ENCODE results near the gene CETN1. TPM values are rescaled to one million over a fixed set of nuclear protein-coding genes. Genes with fewer than 3 reads are reported as not detected.

Gene CETN1
- total RNA-seq, 8 experiments from 2014 or later, result 0.08 to 0.28 TPM; not detected in 6

- Histone ChIP-seq H3K27ac (no peak overlapping the region), H3K4me3 (no peak overlapping the region), H3K4me1 (replicated peaks in 1 of 2) (no peaks in the 10 kb centered on the region)
- peak in 5 of 8 experiments; percentile 18 to 67 (median 54) for ATAC-seq (replicated peaks in 6 of 8)
- WGBS, 10 experiments, result 23 to 78% (median 38%) methylated on average over 2 to 4 of the region's 4 CpGs
- in situ Hi-C loops (cut with MboI; ENCODE audit: low pct_unique_long_range_greater_than_20kb in 2 of 9, low sequenced_read_pairs in 9 of 9, unreplicated experiment in 9 of 9), result loop anchor here in 6 of 9 experiments (10.0 to 25.0 kb wide), 4 partner anchors 104 to 332 kb away; partner anchors contain the start of genes COLEC12 (in 1 of the 6) and YES1 (in 1 of the 6)
These were observed 36.3 kb downstream of the CETN1 start for GRCh38 chr18:616380-616995.

DNA sequence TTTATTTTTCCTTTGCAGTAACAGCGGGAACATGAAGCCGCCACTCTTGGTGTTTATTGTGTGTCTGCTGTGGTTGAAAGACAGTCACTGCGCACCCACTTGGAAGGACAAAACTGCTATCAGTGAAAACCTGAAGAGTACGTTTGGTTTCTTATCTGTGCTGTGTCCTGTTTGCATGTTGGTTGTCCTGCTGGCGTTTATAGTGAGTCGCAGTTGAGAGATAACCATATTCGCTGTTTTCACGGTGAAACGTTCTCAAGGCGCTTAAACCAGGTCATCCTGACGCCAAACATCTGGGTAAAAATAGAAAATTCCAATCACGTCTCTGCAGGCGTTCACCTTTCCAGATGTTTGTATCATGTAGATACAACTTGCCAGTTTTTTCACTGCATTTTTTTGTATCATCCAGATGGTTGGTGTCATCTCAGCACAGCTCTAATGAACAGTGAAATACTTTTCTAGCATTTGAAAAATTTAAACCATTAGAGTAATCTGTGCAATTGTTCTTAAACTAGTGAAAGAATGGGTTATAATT, 37.9 kb downstream of the CETN1 start:
- no peak for ATAC-seq (replicated peaks in 6 of 8)
- H3K4me3 ChIP-seq, result no peak overlapping the region
- in situ Hi-C loops (cut with MboI; ENCODE audit: low pct_unique_long_range_greater_than_20kb in 2 of 9, low sequenced_read_pairs in 9 of 9, unreplicated experiment in 9 of 9), result loop anchor here in 6 of 9 experiments (10.0 to 25.0 kb wide), 4 partner anchors 106 to 333 kb away; partner anchors contain the start of genes COLEC12 (in 1 of the 6) and YES1 (in 1 of the 6)
- H3K27ac ChIP-seq, result no peak overlapping the region
- H3K4me1 ChIP-seq (replicated peaks in 1 of 2), result no peaks in the 10 kb centered on the region
- 26 to 99% (median 78%) methylated on average over 2 to 11 of the region's 13 CpGs; no CpG with 5 or more reads in 2 of the 10 experiments for WGBS, 10 experiments

DNA sequence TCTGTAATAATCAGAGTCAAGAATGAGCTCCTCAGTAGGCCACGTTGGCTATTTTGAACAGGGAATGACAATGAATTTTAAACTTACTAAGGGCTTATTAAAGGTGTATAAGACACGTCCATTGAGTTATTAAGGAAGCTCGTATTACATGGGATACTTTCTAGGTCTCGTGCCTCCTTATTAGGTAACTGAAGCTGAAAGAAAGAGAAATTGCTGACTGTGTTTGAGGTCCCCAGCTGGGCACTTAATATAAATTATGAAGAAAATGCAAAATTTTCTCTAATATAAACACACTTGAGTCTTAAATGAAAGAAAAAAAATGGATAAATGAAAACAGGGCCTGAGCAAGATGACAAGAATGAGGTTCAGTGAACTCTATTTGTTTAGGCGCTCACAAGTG, 38.4 kb downstream of the CETN1 start:
- Histone ChIP-seq H3K4me3 (no peak overlapping the region), H3K4me1 (replicated peaks in 1 of 2) (no peaks in the 10 kb centered on the region), H3K27ac (no peak overlapping the region)
- no peak for ATAC-seq (replicated peaks in 6 of 8)
- in situ Hi-C loops (cut with MboI; ENCODE audit: low pct_unique_long_range_greater_than_20kb in 2 of 9, low sequenced_read_pairs in 9 of 9, unreplicated experiment in 9 of 9), result loop anchor here in 6 of 9 experiments (10.0 to 25.0 kb wide), 4 partner anchors 106 to 334 kb away; partner anchors contain the start of genes COLEC12 (in 1 of the 6) and YES1 (in 1 of the 6)
- WGBS, 10 experiments, result 57 to 92% (median 82%) methylated on average over 1 to 5 of the region's 5 CpGs

DNA sequence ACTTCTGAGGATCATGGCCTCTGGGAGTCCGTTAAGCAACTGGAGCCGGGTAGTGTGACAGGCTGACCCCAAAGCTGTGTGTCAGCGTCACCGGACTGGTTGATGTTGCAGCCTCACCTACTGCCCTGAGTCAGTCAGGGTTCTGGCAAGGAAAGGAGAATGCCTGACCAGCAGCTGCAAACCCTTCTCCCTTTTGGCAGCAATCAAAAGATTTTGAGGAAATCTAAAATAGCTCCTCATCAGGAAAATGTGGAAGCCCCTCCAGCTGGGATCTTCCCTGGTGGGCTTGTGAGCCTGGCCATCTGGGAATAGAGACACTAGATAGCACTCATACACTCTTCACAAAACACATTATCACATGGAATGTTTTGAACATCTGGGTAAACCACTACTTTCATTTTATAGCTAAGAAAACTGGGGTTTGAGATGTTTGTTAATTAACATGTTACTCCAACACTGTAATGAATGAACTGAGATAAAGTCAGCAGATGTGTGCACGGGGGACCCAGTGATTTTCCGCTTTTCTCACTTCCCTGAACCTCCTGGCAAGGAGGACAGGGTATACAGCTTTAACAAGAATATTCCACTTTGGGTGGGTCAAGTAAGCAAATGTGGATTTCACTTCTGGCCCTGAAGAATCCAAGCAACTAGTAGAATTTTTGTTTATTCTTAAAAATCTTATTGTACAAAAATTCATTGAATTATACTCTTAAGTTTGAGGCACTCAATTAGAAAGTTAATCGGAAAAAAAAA, 41.3 kb downstream of the CETN1 start:
- peak in 5 of 8 experiments; percentile 49 to 92 (median 74) for ATAC-seq (replicated peaks in 6 of 8)
- in situ Hi-C loops (cut with MboI; ENCODE audit: low pct_unique_long_range_greater_than_20kb in 2 of 9, low sequenced_read_pairs in 9 of 9, unreplicated experiment in 9 of 9), result loop anchor here in 5 of 9 experiments (10.0 to 25.0 kb wide), 4 partner anchors 109 to 216 kb away; partner anchors contain the start of genes COLEC12 (in 1 of the 5) and YES1 (in 1 of the 5)
- WGBS, 10 experiments, result 0 to 76% (median 46%) methylated on average over 1 to 5 of the region's 7 CpGs; no CpG with 5 or more reads in 1 of the 10 experiments

DNA sequence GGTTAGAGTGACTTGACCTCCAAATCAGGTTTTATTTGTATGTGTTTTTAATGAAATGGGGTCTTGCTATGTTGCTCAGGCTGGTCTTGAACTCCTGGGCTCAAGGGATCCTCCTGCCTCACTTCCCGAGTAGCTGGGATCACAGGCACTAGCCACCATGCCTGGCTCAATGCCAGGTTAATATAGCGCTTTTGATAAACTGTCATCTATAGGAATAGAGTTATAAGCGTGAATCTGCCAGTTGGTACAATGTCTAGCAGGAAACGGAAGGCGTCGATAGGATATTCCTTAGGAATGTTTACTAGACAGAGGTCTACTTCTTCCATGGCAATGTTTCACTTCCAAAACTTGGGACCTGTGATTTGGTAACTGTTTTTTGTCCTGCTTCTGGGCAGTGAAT, 42.1 kb downstream of the CETN1 start:
- Histone ChIP-seq H3K27ac (no peak overlapping the region), H3K4me3 (no peak overlapping the region), H3K4me1 (replicated peaks in 1 of 2) (no peaks in the 10 kb centered on the region)
- in situ Hi-C loops (cut with MboI; ENCODE audit: low pct_unique_long_range_greater_than_20kb in 2 of 9, low sequenced_read_pairs in 9 of 9, unreplicated experiment in 9 of 9), result loop anchor here in 5 of 9 experiments (10.0 to 25.0 kb wide), 4 partner anchors 110 to 215 kb away; partner anchors contain the start of genes COLEC12 (in 1 of the 5) and YES1 (in 1 of the 5)
- 74 to 100% (median 86%) methylated on average over 1 to 6 of the region's 6 CpGs; no CpG with 5 or more reads in 1 of the 10 experiments for WGBS, 10 experiments
- ATAC-seq (replicated peaks in 6 of 8), result no peak

More for the DNA sequence above, 41.3 kb downstream of the CETN1 start:
- Histone ChIP-seq H3K4me3 (no peak overlapping the region), H3K4me1 (replicated peaks in 1 of 2) (no peaks in the 10 kb centered on the region), H3K27ac (no peak overlapping the region)

GRCh38 chr18:623761-624620, 43.8 kb downstream of the CETN1 start:
- in situ Hi-C loops (cut with MboI; ENCODE audit: low pct_unique_long_range_greater_than_20kb in 2 of 9, low sequenced_read_pairs in 9 of 9, unreplicated experiment in 9 of 9), result loop anchor here in 5 of 9 experiments (10.0 to 25.0 kb wide), 4 partner anchors 112 to 213 kb away; partner anchors contain the start of genes COLEC12 (in 1 of the 5) and YES1 (in 1 of the 5)
- ATAC-seq (replicated peaks in 6 of 8), result peak in 7 of 8 experiments; percentile 11 to 88 (median 60)
- Histone ChIP-seq H3K4me1 (replicated peaks in 1 of 2) (no peaks in the 10 kb centered on the region), H3K4me3 (no peak overlapping the region), H3K27ac (no peak overlapping the region)
- WGBS, 10 experiments, result 30 to 84% (median 68%) methylated on average over 3 to 10 of the region's 11 CpGs

GRCh38 chr18:627231-627630, 47.1 kb downstream of the CETN1 start:
- WGBS, 10 experiments, result 0 to 100% (median 86%) methylated on average over 1 to 2 of the region's 2 CpGs; no CpG with 5 or more reads in 3 of the 10 experiments

DNA sequence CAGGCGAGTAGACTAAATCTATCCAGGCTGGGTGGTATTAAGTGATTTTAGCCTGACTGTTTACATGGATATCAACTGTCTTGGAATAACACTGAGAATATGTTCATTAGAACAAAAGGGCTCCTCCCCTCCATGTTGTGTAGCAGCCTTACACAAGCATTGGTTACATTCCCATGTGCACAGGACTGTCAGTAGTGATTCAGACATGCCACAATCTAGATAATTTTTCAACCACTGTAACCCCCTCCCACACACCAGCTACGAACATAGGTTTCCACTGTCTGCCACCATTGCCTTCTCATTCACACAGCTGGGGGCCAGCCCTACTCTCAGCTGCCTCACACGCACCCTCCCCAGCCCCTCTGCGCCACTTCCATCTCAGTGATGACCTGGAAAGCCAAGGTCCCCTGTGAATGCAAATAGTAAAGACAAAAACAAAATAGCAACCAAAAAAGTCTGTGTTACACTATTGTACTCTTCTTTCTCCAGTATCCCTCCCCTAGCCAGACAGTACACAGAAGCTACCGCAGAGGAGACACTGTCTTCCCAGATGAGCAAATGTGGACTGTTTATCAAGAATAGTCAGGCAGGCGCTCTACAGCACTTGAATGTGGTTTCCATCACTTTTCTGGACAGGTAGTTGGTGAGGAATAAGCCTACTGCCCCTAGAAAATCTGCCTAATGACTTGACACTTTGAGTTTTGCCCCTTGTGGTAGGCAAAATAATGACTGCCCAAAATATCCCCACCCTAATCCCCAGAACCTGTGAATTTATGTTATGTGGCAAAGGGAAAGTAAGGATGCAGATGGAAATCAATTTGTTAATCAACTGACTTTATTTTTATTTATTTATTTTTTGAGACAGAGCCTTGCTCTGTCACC, 49.3 kb downstream of the CETN1 start:
- 32 to 100% (median 82%) methylated on average over 1 to 5 of the region's 6 CpGs for WGBS, 10 experiments
- in situ Hi-C loops (cut with MboI; ENCODE audit: low pct_unique_long_range_greater_than_20kb in 2 of 9, low sequenced_read_pairs in 9 of 9, unreplicated experiment in 9 of 9), result loop anchor here in 2 of 9 experiments (10.0 to 25.0 kb wide), 2 partner anchors 183 to 205 kb away; partner anchors contain the start of gene YES1 (in 1 of the 2)
- peak in 4 of 8 experiments; percentile 16 to 84 (median 52) for ATAC-seq (replicated peaks in 6 of 8)
- Histone ChIP-seq H3K4me3 (no peak overlapping the region), H3K4me1 (replicated peaks in 1 of 2) (no peaks in the 10 kb centered on the region), H3K27ac (no peak overlapping the region)

More at GRCh38 chr18:627231-627630, 47.1 kb downstream of the CETN1 start:
- Histone ChIP-seq H3K27ac (no peak overlapping the region), H3K4me1 (replicated peaks in 1 of 2) (no peaks in the 10 kb centered on the region), H3K4me3 (no peak overlapping the region)
- in situ Hi-C loops (cut with MboI; ENCODE audit: low pct_unique_long_range_greater_than_20kb in 2 of 9, low sequenced_read_pairs in 9 of 9, unreplicated experiment in 9 of 9), result loop anchor here in 2 of 9 experiments (10.0 to 25.0 kb wide), 2 partner anchors 185 to 208 kb away; partner anchors contain the start of gene YES1 (in 1 of the 2)
- ATAC-seq (replicated peaks in 6 of 8), result no peak

DNA sequence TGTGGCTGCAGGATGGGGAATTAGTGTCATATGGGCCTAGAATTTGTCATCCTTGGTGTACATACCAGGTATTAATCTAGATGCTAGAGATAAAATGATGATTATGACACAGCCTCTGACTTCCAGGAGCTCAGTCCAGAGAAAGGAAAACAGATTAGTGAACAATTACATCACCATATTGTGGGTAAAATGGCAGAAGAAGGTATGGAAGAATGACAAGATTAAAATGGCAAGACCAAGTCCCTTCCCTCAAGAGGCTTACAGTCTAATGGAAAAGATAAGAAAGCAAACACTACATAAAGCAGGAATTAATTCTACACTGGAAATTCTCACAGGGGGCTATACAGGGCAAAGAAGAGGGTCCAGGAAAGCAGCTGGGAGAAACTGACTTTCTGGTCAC, 51.4 kb downstream of the CETN1 start:
- ATAC-seq (replicated peaks in 6 of 8), result no peak
- peaks cover 2 to 3% of the 10 kb centered on the region in 2 donors for H3K4me1 ChIP-seq (replicated peaks in 1 of 2)
- no peak overlapping the region for H3K4me3 ChIP-seq
- in situ Hi-C loops (cut with MboI; ENCODE audit: low pct_unique_long_range_greater_than_20kb in 2 of 9, low sequenced_read_pairs in 9 of 9, unreplicated experiment in 9 of 9), result loop anchor here in 1 of 9 experiments (25.0 kb wide), 1 partner anchor 181 kb away; the partner anchor contains the start of gene YES1
- no peak overlapping the region for H3K27ac ChIP-seq
